ENCODE results near the gene FRMD5. TPM values are rescaled to one million over a fixed set of nuclear protein-coding genes. Genes with fewer than 3 reads are reported as not detected.

FRMD5 gene
- total RNA-seq, 4 donors from 2014 or later: 0.15 to 2.5 (median 0.29) TPM

DNA sequence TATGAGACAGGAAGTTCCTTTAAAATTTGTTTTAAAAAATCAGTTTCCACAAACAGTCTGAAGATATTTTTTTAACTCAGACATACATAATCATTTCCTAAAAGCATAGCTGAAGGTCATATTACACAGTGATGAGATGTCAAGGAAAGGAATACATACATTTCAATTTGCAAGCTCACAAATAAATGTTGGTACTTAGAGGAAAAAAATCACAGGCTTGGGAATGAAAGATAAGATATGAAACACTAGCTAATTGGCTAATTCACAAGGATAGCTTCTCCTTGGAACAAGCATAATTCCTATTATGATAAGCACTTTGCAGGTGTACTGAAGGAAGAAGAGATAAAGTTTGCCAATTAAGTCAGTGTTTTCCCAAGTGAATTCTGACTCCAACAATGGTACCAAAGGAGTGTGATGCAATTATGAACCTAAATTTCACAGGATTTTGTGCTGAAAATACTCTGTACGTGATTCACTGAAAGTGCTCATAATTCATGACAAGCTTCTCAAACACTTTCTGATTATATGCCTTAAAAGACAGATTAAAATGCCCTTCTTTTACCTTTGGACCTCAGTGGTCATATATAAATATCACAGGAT lies 112.4 kb downstream of the FRMD5 start:
- DNase-seq (ENCODE audit: low spot score in 2 of 2): no peak
- 74 to 95% methylated on average over 1 of the region's 1 CpG for WGBS, 2 donors
- TF ChIP-seq POLR2A (IDR thresholded peaks at IDR 0.05) (no peak), CTCF (IDR thresholded peaks at IDR 0.05) (no peak)
- no peak overlapping the region for H3K4me3 ChIP-seq (ENCODE audit: low read depth, poor library complexity, severe bottlenecking)
- intact Hi-C loops (cut with DNase I; ENCODE audit: low total_unique reads): no loop called here

DNA sequence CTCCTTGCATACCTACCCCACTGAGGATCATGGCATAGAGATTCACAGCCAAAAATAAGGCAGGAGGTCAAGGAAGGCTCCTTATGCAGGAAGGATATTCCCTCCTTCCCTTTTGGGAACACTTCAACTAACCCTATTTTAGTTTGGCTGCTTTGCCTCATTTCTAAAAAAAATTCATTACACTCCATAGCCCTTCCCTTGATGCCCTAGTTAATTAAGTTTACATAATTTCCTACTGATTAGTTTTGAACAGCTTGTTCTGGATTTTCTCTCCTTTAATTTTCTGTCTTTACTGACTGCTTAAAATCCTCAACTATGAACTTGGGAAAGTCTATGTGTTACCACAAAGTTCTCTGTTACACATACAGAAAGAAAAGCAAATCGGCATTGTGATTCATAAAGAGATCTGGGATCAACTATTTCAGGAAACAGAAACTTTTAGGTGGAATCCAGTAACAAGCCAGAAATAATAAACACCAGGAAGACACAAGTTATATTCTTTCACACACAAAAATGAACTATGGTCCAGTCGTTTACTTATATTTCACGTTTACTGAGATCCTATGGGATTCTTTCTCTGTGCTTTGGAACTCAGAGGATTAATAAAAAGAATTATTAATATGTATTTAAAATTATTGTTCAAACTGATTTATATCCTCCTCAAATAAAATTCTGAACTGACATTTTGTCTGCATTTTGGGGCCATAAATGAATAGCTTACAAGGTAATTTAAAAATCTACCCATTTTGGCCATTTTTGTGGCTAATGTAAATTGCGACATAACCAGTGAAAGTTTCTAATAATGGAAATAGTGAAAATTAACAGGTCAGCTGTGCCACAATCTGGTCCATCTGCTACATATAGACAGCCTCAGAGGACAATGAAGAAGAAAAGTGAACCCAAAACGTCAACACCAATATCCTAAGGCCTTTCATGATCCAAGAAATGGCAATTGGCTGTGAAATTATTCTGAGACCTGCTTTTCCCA lies 113.8 kb downstream of the FRMD5 start:
- no peak for TF ChIP-seq POLR2A (IDR thresholded peaks at IDR 0.05)
- TF ChIP-seq CTCF (IDR thresholded peaks at IDR 0.05): no peak
- DNase-seq (ENCODE audit: low spot score in 2 of 2): no peak
- H3K4me3 ChIP-seq (ENCODE audit: low read depth, poor library complexity, severe bottlenecking): no peak overlapping the region
- WGBS, 2 donors: 83 to 87% methylated on average over 5 of the region's 5 CpGs
- intact Hi-C loops (cut with DNase I; ENCODE audit: low total_unique reads): no loop called here

- 42 to 46% methylated on average over 3 of the region's 3 CpGs for WGBS, 2 donors
- TF ChIP-seq CTCF (IDR thresholded peaks at IDR 0.05): no peak
- no peak for TF ChIP-seq POLR2A (IDR thresholded peaks at IDR 0.05)
- no peak overlapping the region for H3K4me3 ChIP-seq (ENCODE audit: low read depth, poor library complexity, severe bottlenecking)
- DNase-seq (ENCODE audit: low spot score in 2 of 2): no peak
- intact Hi-C loops (cut with DNase I; ENCODE audit: low total_unique reads): no loop called here
These were observed 119.5 kb downstream of the FRMD5 start for GRCh38 chr15:44075535-44075934.

GRCh38 chr15:44069489-44069888 lies 125.6 kb downstream of the FRMD5 start:
- TF ChIP-seq POLR2A (IDR thresholded peaks at IDR 0.05) (no peak), CTCF (IDR thresholded peaks at IDR 0.05) (no peak)
- no peak overlapping the region for H3K4me3 ChIP-seq (ENCODE audit: low read depth, poor library complexity, severe bottlenecking)
- no peak for DNase-seq (ENCODE audit: low spot score in 2 of 2)
- WGBS, 2 donors: 95 to 100% methylated on average over 1 of the region's 1 CpG
- intact Hi-C loops (cut with DNase I; ENCODE audit: low total_unique reads): loop anchor here (10.0 kb wide), 1 partner anchor 145 kb away; no protein-coding TSS in a partner anchor

GRCh38 chr15:44068347-44068746 lies 126.7 kb downstream of the FRMD5 start:
- intact Hi-C loops (cut with DNase I; ENCODE audit: low total_unique reads): loop anchor here (10.0 kb wide), 1 partner anchor 144 kb away; no protein-coding TSS in a partner anchor
- H3K4me3 ChIP-seq (ENCODE audit: low read depth, poor library complexity, severe bottlenecking): no peak overlapping the region
- TF ChIP-seq POLR2A (IDR thresholded peaks at IDR 0.05) (no peak), CTCF (IDR thresholded peaks at IDR 0.05) (no peak)
- 71 to 81% methylated on average over 2 of the region's 2 CpGs for WGBS, 2 donors
- no peak for DNase-seq (ENCODE audit: low spot score in 2 of 2)

Data from lower leg skin (tissue), 4 donors.